A172 (cell line): ENCODE data around the gene MDM2. TPM values are rescaled to one million over a fixed set of nuclear protein-coding genes. Genes with fewer than 3 reads are reported as not detected.

Experiments
- DNase-seq: peaks from one replicate; pipeline ENCODE4 v3.0.0-alpha.2; 2015; ENCODE audit warnings: low spot score
- total RNA-seq: library from RNA; depleted of rRNA; stranded (reverse); fragments of >200 nt; shearing (Covaris generic); gene quantifications from 2 replicates; pipeline ENCODE4 v1.2.3, GENCODE V29; 2014

Gene MDM2
- total RNA-seq, 1 experiment from 2014 or later: 97.5 TPM

- no peak for DNase-seq
Observed at GRCh38 chr12:68876461-68876860, 68.5 kb downstream of the MDM2 start.

- no peak for DNase-seq
Observed at GRCh38 chr12:68877583-68877982, 69.6 kb downstream of the MDM2 start.

- DNase-seq: no peak
Observed at GRCh38 chr12:68878283-68878682, 70.3 kb downstream of the MDM2 start.

- no peak for DNase-seq
Observed at GRCh38 chr12:68878846-68879245, 70.9 kb downstream of the MDM2 start.

GRCh38 chr12:68880660-68881325 is 72.8 kb downstream of the MDM2 start:
- DNase-seq: no peak

GRCh38 chr12:68882251-68882964 is 74.4 kb downstream of the MDM2 start:
- no peak for DNase-seq

GRCh38 chr12:68883151-68883550 is 75.2 kb downstream of the MDM2 start:
- DNase-seq: no peak

GRCh38 chr12:68884251-68884650 is 76.3 kb downstream of the MDM2 start:
- no peak for DNase-seq

- DNase-seq: no peak
Observed at GRCh38 chr12:68885381-68885780, 77.4 kb downstream of the MDM2 start.

- DNase-seq: no peak
Observed at GRCh38 chr12:68886636-68887572, 78.9 kb downstream of the MDM2 start.

- no peak for DNase-seq
Observed at GRCh38 chr12:68887641-68888040, 79.7 kb downstream of the MDM2 start.

- no peak for DNase-seq
Observed at GRCh38 chr12:68888243-68888642, 80.3 kb downstream of the MDM2 start.

GRCh38 chr12:68890701-68891113 is 82.7 kb downstream of the MDM2 start:
- DNase-seq: no peak

GRCh38 chr12:68891141-68891540 is 83.2 kb downstream of the MDM2 start:
- no peak for DNase-seq

GRCh38 chr12:68893201-68893600 is 85.2 kb downstream of the MDM2 start:
- no peak for DNase-seq

- no peak for DNase-seq
Observed at GRCh38 chr12:68893741-68894140, 85.8 kb downstream of the MDM2 start.

- no peak for DNase-seq
Observed at GRCh38 chr12:68894276-68894855, 86.4 kb downstream of the MDM2 start.

- no peak for DNase-seq
Observed at GRCh38 chr12:68896881-68897540, 89.0 kb downstream of the MDM2 start.

GRCh38 chr12:68899251-68899771 is 91.3 kb downstream of the MDM2 start:
- peak; percentile 70 for DNase-seq

- DNase-seq: no peak
Observed at GRCh38 chr12:68900241-68900640, 92.3 kb downstream of the MDM2 start.
